VCaP (cell line): ENCODE measurements around the gene FGD3.

Experiments used
- H3K27ac ChIP-seq: fragments of 450-650 bp; 2 replicates; pipeline ENCODE4 v1.5.1; 2017
- CTCF ChIP-seq: fragments of 450-650 bp; conservative IDR thresholded peaks from 2 replicates; pipeline ENCODE4 v1.5.1; 2017; ENCODE audit warnings: mild to moderate bottlenecking, moderate library complexity

The FGD3 gene

DNA sequence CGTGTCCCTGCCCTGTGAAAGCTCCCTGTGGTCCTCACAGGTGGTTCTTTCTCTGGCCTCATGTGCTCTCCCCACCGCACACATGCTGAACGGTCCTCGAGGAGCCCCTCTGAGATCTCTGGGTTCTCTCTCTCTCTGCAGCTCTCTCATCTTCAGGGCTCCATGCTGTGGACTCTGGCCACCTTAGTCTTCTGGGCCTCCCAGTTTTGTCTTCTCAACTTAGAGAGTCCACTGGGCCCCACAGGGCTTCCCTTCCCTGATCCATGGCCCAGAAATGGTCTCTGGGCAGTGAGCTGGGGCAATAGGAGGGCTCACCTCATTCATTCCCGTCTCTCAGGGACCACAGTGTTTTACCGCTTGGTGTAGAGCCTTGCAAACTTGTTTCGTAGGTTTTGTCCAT lies 26.4 kb downstream of the FGD3 start:
- TF ChIP-seq CTCF = no peak
- H3K27ac ChIP-seq = no peak overlapping the region

- TF ChIP-seq CTCF = no peak
- no peak overlapping the region for H3K27ac ChIP-seq
Observed at GRCh38 chr9:92974161-92974661, 26.9 kb downstream of the FGD3 start.

DNA sequence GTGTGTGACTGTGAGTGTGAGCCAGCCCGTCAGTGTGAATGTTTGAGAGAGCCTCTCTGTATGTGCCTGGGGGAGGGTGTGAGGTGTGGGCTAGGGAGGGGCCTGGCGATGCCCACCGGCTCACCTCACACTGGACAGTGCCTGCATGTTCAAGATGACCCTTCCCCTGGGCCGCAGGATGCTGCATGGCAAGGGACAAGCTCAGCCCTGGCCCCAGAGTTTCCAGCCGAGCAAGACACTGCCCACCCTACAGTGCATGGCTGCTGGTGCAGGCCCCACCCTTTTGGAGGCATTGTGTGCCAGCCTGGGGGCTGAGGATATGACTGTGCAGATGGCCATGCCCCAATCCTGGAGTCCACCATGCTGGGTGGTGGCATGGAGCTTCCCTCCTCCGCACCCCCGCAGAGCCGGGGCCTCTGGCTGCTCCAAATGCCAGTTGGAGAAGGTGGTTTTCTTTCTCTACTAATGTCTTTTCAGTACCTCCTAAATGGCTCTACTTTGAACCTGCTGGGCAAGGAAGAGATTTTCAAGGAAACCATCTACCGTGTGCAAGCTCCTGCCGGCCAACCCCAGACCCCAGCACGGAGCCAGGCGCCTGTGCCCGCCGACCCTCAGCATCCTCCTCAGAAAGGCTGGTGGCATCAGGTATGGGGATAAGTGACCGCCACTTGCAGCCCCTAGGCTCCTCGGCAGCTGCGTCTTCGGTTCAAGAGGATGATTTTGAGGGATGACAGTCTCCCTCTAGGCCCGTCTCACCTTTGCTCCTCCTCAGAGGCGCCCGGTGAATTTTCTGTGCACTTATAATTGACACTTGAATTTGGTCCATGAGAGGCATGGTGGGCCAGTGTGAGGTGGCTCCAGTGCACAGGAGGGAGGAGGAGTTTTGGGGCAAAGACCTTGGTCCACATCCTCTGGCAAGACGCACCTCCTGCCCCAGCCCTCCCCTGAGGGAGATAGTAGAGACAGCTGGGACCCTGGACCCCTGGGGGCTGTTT lies 27.7 kb downstream of the FGD3 start:
- TF ChIP-seq CTCF = no peak
- H3K27ac ChIP-seq = no peak overlapping the region

DNA sequence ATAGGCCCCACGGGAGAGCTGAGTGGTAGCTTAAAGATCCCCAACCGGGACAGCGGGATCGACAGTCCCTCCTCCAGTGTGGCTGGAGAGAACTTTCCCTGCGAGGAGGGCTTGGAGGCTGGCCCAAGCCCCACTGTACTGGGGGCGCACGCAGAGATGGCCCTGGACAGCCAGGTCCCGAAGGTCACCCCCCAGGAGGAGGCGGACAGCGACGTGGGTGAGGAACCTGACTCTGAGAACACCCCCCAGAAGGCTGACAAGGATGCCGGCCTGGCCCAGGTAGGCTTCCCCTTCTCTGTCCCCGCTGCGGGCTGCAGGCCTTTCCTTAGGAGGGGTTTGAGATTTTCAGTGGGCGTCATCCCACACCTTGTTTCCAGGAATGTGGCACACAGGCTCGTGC lies 29.1 kb downstream of the FGD3 start:
- no peak for TF ChIP-seq CTCF
- no peak overlapping the region for H3K27ac ChIP-seq

- no peak for TF ChIP-seq CTCF
- H3K27ac ChIP-seq = no peak overlapping the region
Observed at GRCh38 chr9:92977279-92977678, 30.0 kb downstream of the FGD3 start.

- no peak overlapping the region for H3K27ac ChIP-seq
- no peak for TF ChIP-seq CTCF
Observed at GRCh38 chr9:92978345-92978875, 31.1 kb downstream of the FGD3 start.

- no peak overlapping the region for H3K27ac ChIP-seq
- no peak for TF ChIP-seq CTCF
Observed at GRCh38 chr9:92979283-92980056, 32.1 kb downstream of the FGD3 start.
